B cell (primary cell): ENCODE results near the gene MEAF6. TPM values are rescaled to one million over a fixed set of nuclear protein-coding genes. Genes with fewer than 3 reads are reported as not detected.
A peak's percentile ranks its signal among the peaks of the same experiment; 100 is the strongest.

Experiments
- ATAC-seq: fragments of 200-7000 bp; cut with Tn5 transposase; one replicate; pipeline ENCODE4 v1.10.0; 2021; ENCODE audit warnings: low read depth, mild to moderate bottlenecking, moderate number of reproducible peaks, moderate library complexity
- CTCF ChIA-PET: fragments of 350-600 bp; sonication (Branson Sonifier 250); formaldehyde crosslinking; loops from one replicate; lab custom pipeline; 2021; ENCODE audit warnings: antibody characterized with exemption, inconsistent platforms; lab: Charles Lee
- POLR2A ChIA-PET: fragments of 350-600 bp; sonication (Branson Sonifier 250); formaldehyde crosslinking; loops from one replicate; lab custom pipeline; 2021; ENCODE audit warnings: antibody characterized with exemption; lab: Charles Lee
- DNase-seq: peaks from one replicate; pipeline ENCODE4 v3.0.0; 2013
- H2AFZ ChIP-seq: 2 replicates; pipeline ENCODE4 v1.6.1; 2012; ENCODE audit warnings: mild to moderate bottlenecking, low read depth, low read length; ENCODE audit not compliant: insufficient read depth, poor library complexity, severe bottlenecking
- H3K27ac ChIP-seq, 2 donors: 1 replicate in 1 of 2; 2 replicates in 1 of 2; pipeline ENCODE4 v1.5.1; 2012 to 2013; ENCODE audit warnings: low read length in 2 of 2, mild to moderate bottlenecking in 2 of 2, moderate library complexity in 1 of 2
- H3K27me3 ChIP-seq, 4 experiments: fragments of 200-600 bp in 1 of 4; sonication (generic) in 1 of 4; replicated peaks in 1 of 4; 1 replicate in 2 of 4; 2 replicates in 2 of 4; pipeline versions ENCODE4 v1.6.1 to v1.7.0; 2013 to 2016; ENCODE audit warnings: low read length in 3 of 4, mild to moderate bottlenecking in 2 of 4, mixed read lengths in 1 of 4, moderate library complexity in 1 of 4; ENCODE audit not compliant: insufficient read depth in 4 of 4, control insufficient read depth in 3 of 4; ENCODE audit errors: control extremely low read depth in 1 of 4
- H3K36me3 ChIP-seq, 2 experiments: replicated peaks in 1 of 2; 1 replicate in 1 of 2; 2 replicates in 1 of 2; pipeline versions ENCODE4 v1.6.1 to v1.7.1; 2013; ENCODE audit warnings: low read length in 1 of 2; ENCODE audit not compliant: insufficient read depth in 2 of 2, control insufficient read depth in 1 of 2; ENCODE audit errors: control extremely low read depth in 1 of 2, extremely low read depth in 1 of 2
- H3K4me1 ChIP-seq, 2 donors: fragments of 200-600 bp in 1 of 2; sonication (generic) in 1 of 2; 1 replicate in 1 of 2; 2 replicates in 1 of 2; pipeline versions ENCODE4 v1.5.1 to v1.6.1; 2013 to 2017; ENCODE audit warnings: low read length in 2 of 2; ENCODE audit not compliant: control insufficient read depth in 2 of 2, insufficient read depth in 2 of 2
- H3K4me2 ChIP-seq: replicated peaks from 2 replicates; pipeline ENCODE3; 2012; ENCODE audit warnings: mild to moderate bottlenecking, low read depth, low read length; ENCODE audit not compliant: poor library complexity, severe bottlenecking
- H3K4me3 ChIP-seq, 5 experiments: fragments of 200-600 bp in 1 of 5; sonication (generic) in 1 of 5; 1 replicate in 3 of 5; 2 replicates in 2 of 5; pipeline versions ENCODE4 v1.5.1 to v1.7.0; 2011 to 2016; ENCODE audit warnings: low read length in 4 of 5, mild to moderate bottlenecking in 4 of 5, low read depth in 2 of 5, control low read depth in 1 of 5, moderate library complexity in 1 of 5; ENCODE audit not compliant: insufficient read depth in 1 of 5; ENCODE audit errors: control extremely low read depth in 1 of 5, extremely low read depth in 1 of 5
- H3K79me2 ChIP-seq: fragments of 200-600 bp; sonication (generic); one replicate; pipeline ENCODE4 v1.6.0; 2016; ENCODE audit warnings: low read length; ENCODE audit not compliant: control insufficient read depth, insufficient read depth
- H3K9ac ChIP-seq: fragments of 200-600 bp; sonication (generic); 2 replicates; pipeline ENCODE4 v1.6.1; 2017; ENCODE audit warnings: mild to moderate bottlenecking, low read length, moderate library complexity
- H3K9me3 ChIP-seq, 3 donors: one replicate each; pipeline versions ENCODE4 v1.6.1 to v1.7.1; 2013; ENCODE audit warnings: low read length in 2 of 3; ENCODE audit not compliant: control insufficient read depth in 2 of 3, insufficient read depth in 1 of 3; ENCODE audit errors: control extremely low read depth in 1 of 3
- H4K20me1 ChIP-seq: 2 replicates; pipeline ENCODE4 v1.6.0; 2012; ENCODE audit warnings: mild to moderate bottlenecking, low read length; ENCODE audit not compliant: insufficient read depth, control insufficient read depth, poor library complexity, severe bottlenecking
- H3K27ac Mint-ChIP-seq: one replicate; pipeline ENCODE4 v1.8.0; 2021; ENCODE audit warnings: mixed read lengths
- H3K27me3 Mint-ChIP-seq: one replicate; pipeline ENCODE4 v1.8.0; 2021; ENCODE audit warnings: mixed read lengths
- H3K4me1 Mint-ChIP-seq: one replicate; pipeline ENCODE4 v1.8.0; 2021; ENCODE audit warnings: mixed read lengths
- H3K4me3 Mint-ChIP-seq: one replicate; pipeline ENCODE4 v1.8.0; 2021; ENCODE audit warnings: mixed read lengths
- H3K9me3 Mint-ChIP-seq: one replicate; pipeline ENCODE4 v1.8.0; 2022; ENCODE audit warnings: mixed read lengths; ENCODE audit not compliant: insufficient read depth
- CTCF ChIP-seq: fragments of 200-600 bp; IDR thresholded peaks from one replicate; pipeline ENCODE4 v1.8.0; 2022; ENCODE audit warnings: antibody characterized with exemption, mild to moderate bottlenecking
- EZH2 ChIP-seq: IDR thresholded peaks from 2 replicates; pipeline ENCODE4 v1.6.1; 2012; ENCODE audit warnings: borderline replicate concordance, low read depth, mild to moderate bottlenecking, moderate library complexity, low read length; ENCODE audit not compliant: insufficient read depth, poor library complexity, severe bottlenecking
- WGBS: methylation state at CpG from one replicate; pipeline ENCODE4 v1.1.5; 2013; ENCODE audit warnings: missing lambda C conversion rate; ENCODE audit not compliant: insufficient coverage; 5-methylcytosine and 5-hydroxymethylcytosine counted together
- intact Hi-C: fragments of 100-400 bp; cut with micrococcal nuclease; formaldehyde crosslinking; loops from one replicate; pipeline ENCODE4 v1.10.0; 2022
- polyA plus RNA-seq: library from polyadenylated mRNA; depleted of rRNA; stranded (reverse); fragments of >200 nt; gene quantifications from 2 replicates; pipeline ENCODE4 v1.2.3, GENCODE V29; 2012
- total RNA-seq, 2 donors: library from RNA; stranded (reverse); fragments of 120-200 nt in 1 of 2; gene quantifications; 1 replicate in 1 of 2; 2 replicates in 1 of 2; pipeline versions ENCODE4 v1.2.3 to v1.2.4, GENCODE V29; 2013 to 2022

Gene MEAF6
- total and polyA plus RNA-seq, 2 donors (not counting 1 experiment from before 2014, with no cell fraction given), result 52.5 to 84.2 TPM

GRCh38 chr1:37477198-37477931, 37.2 kb downstream of the MEAF6 start:
- Mint-ChIP-seq H3K27me3 (peaks cover under 1% of the 10 kb centered on the region), H3K9me3 (no peaks in the 10 kb centered on the region), H3K27ac (peak overlapping the region; percentile 98), H3K4me3 (peak overlapping the region; percentile 100), H3K4me1 (peaks cover 67% of the 10 kb centered on the region)
- H3K27me3 ChIP-seq, result no peaks in the 10 kb centered on the region
- peak overlapping the region; percentile 94 to 99 (median 98) for H3K4me3 ChIP-seq
- intact Hi-C loops, result loop anchor here (5.0 to 10.0 kb wide), 4 partner anchors 120 to 1380 kb away; partner anchors contain the start of genes GNL2, RRAGC and STK40
- H4K20me1 ChIP-seq, result peaks cover 74% of the 10 kb centered on the region
- H3K79me2 ChIP-seq, result peaks cover 79% of the 10 kb centered on the region
- TF ChIP-seq CTCF, result no peak
- TF ChIP-seq EZH2, result no peak
- ChIA-PET POLR2A (interaction anchor here (0.5 to 4.3 kb wide), 4 partner anchors 10 to 1086 kb away, joined by 3 to 28 read pairs (median 9); partner anchors contain the start of gene MEAF6), CTCF (interaction anchor here (1.0 to 22.3 kb wide), 5 partner anchors 11 to 204 kb away, joined by 3 to 690 read pairs (median 27); partner anchors contain the start of gene MEAF6)
- H3K9me3 ChIP-seq, result no peaks in the 10 kb centered on the region
- H3K36me3 ChIP-seq, result peaks cover 0 to 64% of the 10 kb centered on the region in 2 experiments
- ATAC-seq, result peak; percentile 57
- H2AFZ ChIP-seq, result no peak overlapping the region
- DNase-seq, result peak; percentile 96
- WGBS, result 8% methylated on average over 7 of the region's 10 CpGs
- peak overlapping the region; percentile 96 for H3K9ac ChIP-seq
- H3K27ac ChIP-seq, result peak overlapping the region; percentile 96 to 97
- peaks cover 39 to 77% of the 10 kb centered on the region in 2 donors for H3K4me1 ChIP-seq
- H3K4me2 ChIP-seq, result peak overlapping the region; percentile 92
